HPDE6-E6E7 (cell line): ENCODE data around the gene ADAMTS17.

Experiments
- DNase-seq: peaks from one replicate; pipeline ENCODE4 v3.0.0; 2011; ENCODE audit warnings: missing footprints; ENCODE audit errors: extremely low spot score

Gene ADAMTS17

DNA sequence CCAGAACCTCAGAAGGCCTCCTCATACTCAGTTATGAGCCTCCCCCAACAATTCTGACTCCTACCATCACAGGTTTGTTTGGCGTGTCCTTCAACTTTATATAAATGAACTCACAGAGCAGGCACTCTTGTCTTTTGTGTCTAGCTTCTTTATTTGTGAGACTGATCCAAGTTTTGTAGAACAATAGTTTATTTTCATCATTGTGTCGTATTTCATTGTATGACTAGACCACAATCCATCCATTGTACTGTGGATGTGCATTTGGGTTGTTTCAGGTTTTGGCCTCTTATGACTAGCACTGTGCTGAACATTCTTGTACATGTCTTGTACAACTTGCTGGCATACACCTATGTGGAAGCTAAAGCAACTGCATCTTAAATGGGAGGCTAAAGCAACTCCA, 315.7 kb downstream of the ADAMTS17 start:
- DNase-seq = no peak

DNA sequence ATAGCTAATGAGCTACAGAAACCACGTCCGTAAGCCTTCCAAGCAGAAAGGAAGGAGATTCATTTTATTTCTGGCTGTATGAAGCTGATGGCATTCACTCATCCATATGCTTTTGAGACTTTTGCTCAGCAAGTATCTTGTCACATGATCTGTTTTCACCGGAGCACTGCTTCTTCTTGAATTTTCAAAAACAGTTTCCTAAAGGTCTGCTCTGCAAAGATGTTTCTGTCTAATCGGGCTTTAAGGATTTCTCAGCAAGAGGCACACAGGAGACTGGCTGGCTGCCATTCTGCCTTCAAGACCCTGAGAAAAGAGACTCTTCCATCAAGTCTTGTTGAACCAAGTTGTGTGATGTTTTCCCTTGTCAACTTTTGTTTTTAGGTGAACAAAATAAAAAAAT, 319.0 kb downstream of the ADAMTS17 start:
- DNase-seq = no peak

DNA sequence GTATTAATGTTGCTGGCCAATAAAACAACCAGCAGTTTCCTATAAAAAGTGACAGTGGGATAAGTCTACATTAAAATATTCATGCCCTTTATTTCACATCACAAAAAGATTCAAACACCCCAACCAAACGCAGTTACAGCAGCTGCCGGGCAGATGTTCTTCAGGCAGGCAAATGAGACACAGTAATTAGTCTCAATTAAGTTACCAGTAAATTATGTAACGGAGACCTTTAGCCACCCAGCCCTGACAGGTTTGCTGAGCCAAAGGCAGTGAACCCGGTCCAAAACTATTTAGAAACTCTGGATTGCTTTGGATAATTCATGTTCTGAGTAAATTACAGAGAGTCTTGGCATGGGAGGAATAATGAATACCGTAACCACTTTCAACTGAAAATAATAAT, 319.4 kb downstream of the ADAMTS17 start:
- no peak for DNase-seq

DNA sequence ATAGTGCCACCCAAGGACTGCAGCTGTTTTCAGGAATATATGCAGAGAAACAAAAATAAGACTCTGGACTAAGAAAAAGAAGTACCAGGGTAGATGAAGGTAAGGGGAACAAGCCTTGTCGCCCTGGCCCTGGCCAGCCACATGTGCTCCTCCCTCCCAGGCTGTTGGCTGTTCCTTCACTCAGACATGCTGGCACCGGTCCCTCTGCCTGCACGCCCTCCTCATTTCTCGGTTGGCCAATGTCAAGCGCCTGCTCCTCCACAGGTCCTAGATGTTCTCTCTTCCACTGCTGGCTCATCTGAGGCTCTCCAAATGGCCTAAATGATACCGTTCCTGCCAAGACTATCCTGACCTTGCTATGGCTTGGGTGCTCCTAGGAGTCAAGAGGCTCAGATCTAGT, 320.1 kb downstream of the ADAMTS17 start:
- no peak for DNase-seq

DNA sequence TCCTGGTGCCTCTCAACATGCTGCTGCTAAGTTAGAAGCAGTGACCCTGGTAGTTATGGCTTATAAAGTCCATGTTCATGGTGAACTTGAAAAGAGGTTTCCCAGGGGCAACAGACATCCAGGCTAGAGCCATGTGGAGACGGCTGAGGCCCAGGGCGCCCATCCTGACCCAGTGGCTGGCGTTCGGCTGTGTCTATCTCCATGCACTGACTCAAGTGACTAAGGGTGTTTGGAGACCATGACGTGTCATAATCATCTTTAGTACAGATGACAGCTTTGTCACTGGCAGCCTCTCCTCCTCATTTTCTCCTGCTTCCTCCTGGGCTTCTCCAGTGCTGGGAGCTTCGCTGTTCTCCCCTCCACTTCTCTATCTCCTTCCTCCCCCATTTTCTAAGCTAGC, 321.2 kb downstream of the ADAMTS17 start:
- no peak for DNase-seq

DNA sequence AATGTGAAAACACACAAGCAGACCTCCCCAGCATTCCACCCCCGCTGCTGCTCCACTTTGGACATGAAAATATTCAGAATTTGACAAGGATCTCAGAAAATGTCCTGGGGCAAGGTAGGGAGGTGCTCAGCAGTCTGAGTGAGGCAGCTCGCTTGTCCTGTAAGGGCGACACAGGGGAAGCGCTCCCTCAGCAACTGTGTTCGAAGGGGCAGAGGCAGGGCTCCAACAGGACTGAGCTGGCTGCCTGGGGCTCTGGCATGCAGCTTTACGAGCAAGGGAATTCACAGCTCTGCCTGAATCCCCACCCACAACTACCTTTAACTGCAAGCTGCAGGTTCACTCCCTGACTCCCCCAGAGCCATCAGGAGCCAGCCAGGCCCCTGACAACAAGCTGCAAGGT, 321.6 kb downstream of the ADAMTS17 start:
- no peak for DNase-seq

DNA sequence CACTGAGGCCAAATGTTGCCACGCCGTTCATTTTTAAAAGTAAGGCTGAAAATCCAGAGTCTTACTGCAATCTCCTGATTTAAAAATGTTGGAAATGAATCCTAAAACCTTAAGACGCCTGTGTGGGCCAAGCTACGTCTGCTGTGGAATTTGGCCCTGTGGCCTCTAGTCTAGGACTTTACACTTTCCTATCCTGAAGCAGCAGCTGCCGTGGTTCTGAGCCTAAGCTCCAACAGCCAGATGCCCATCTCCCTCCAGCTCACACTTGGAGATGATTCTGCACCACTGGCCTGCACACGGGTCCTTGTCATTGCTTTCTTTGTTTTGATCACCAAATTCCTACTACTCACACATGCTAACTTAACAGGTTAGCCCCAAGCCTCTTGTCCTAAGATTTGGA, 322.2 kb downstream of the ADAMTS17 start:
- no peak for DNase-seq

DNA sequence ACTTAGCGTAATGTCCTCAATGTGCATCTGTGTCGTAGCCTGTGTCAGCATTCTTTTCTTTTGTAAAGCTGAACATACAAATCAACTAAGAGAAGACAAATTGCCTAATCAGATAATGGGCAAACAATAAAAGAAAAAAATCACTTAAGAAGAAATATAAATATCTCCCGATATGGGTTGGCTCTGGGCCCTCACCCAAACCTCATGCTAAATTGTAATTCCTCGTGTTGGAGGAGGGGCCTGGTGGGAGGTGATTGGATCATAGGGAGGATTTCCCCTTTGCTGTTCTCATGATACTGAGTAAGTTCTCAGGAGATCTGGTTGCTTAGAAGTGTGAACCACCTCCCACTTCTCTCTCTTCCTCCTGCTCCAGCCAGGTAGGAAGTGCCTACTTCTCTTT, 323.6 kb downstream of the ADAMTS17 start:
- no peak for DNase-seq

DNA sequence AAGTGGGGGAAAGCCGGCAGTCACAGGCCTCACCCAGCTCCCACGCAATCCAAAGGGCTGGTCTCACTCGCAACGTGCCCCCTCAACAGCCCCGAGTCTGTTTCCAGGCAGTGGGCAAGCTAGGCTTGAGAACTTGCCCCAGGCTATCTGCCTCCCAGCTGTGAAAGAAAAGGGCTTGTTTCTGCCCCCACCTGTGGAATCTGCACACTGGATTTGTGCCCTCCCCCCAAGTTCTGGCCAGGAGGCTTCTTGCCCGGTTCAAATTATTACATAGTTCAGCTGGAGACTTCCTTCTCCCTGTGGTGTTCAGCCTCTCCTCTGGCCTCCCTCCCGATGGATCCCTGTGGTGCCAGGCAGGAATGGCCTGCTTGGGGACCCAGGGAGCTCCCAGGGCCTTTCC, 324.6 kb downstream of the ADAMTS17 start:
- no peak for DNase-seq

DNA sequence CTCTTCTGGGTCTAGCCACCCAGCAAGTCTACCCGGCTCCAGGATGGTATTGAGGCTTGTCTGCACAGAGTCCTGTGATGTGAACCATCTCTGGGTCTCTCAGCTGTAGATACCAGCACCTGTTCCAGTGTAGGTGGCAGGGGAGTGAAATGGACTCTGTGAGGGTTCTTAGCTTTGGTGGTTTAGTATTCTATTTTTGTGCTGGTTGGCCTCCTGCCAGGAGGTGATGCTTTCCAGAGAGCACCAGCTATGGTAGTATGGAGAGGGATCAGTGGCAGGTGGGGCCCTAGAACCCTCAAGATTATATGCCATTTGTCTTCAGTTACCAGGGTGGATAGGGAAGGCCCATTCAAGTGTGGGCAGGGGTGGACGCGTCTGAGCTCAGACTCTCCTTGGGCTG, 325.1 kb downstream of the ADAMTS17 start:
- DNase-seq = no peak

DNA sequence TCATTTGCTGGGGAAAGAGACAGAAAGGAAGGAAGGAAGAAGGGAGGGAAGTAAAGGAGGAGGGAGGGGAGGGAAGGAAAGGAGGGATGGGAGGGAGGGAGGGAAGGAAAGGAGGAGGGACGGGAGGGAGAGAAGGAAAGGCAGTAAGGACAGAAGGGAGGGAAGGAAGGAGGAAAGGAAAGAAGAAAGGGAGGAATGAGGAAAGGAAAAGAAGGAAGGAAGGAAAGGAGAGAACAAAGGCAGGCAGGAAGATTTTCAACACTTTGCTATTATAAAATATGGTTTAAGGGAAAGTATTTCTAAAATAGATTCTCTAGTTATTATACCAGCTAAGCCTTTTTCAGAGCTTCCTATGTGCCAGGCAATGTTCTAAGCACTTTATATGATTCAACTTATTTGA, 330.5 kb downstream of the ADAMTS17 start:
- no peak for DNase-seq

DNA sequence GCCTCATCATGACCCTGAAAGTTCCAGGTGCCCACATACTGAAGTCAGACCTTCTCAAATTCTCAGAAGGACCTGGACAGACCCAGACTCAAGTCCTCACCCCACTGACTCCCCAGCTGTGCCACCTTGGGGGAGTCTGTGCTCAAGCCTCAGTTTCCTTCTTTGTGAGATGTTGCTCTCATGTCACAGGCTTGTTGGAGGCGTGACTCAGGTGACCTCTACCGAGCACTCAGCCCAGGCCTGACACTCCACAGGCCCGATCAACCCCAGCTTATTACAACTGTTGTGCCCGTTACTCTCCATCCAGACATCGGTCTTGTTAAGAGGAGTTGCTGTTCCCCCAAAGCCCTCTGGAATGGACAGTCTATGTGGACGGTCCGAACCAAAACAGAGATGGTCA, 332.4 kb downstream of the ADAMTS17 start:
- no peak for DNase-seq

DNA sequence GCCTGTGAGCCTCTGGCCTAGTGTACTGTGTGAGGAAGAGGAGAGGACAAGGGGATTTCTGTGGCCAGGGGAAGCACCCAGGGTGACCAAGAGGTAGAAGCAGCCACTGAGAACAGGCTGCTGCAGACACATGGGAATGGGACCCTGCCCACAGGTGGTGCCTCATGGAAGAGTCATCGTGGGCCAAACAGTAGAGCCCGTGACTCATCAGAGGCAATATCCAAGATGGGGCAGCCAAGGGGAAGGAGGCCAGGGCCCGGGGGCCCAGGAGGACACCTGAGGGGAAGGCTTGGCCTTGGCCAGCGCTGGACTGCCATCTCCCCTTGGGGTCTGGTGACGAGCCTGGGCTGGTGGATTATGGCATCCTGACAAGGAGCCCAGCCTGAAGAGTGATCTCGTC, 333.5 kb downstream of the ADAMTS17 start:
- DNase-seq = peak; percentile 44

DNA sequence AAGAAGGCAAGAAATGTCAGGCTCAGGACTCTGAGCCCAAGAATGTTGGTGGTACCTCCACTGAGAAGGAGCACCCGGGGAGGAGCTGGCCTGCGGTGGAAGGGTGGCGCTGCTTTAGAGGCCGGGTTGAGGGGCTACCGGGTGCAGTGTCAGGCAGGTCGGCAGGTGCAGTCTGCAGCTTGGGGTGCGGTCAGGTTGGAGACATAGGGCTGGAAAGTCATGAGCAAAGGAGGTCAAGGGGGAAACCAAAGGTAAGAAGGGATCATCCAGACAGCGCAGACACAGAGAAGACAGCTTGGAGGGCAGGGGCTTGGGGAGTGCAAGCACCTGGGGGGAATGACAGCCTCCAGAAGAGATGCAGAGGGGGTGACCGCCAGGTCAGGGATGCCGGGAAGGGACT, 334.2 kb downstream of the ADAMTS17 start:
- no peak for DNase-seq

DNA sequence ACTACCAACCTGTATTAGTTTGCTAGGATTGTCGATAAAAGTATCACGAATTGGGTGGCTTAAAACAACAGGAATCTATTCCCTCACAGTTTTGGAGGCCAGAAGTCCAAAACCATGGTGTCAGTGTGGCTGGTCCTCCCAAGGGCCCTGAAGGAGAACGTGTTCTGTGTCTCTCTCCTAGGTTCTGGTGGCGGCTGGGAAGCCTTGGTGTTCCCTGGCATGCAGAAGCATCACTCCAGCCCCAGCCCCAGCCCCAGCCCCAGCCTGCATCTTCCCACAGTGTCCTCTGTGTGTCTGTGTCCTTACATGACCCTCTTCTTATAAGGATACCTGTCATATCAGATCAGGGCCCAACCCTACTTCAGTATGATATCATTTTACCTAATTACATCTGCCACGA, 336.1 kb downstream of the ADAMTS17 start:
- DNase-seq = no peak

DNA sequence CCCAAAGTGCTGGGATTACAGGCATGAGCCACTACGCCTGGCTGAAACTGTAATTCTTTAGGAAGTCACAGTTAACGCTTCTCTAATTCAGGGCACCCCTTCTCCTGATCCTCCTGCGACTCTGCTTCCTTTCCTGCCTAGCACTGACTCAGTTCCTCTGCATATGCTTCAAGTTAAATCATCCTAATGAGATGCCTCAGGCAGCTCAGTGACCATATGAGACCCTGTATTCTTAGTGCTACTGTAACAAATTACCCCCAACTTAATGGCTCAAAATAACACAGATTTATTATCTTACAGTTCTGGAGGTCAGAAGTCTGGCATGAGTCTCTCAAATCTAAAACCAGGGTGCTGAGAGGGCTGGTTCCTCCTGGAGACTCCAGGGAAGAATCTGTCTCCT, 336.8 kb downstream of the ADAMTS17 start:
- no peak for DNase-seq

DNA sequence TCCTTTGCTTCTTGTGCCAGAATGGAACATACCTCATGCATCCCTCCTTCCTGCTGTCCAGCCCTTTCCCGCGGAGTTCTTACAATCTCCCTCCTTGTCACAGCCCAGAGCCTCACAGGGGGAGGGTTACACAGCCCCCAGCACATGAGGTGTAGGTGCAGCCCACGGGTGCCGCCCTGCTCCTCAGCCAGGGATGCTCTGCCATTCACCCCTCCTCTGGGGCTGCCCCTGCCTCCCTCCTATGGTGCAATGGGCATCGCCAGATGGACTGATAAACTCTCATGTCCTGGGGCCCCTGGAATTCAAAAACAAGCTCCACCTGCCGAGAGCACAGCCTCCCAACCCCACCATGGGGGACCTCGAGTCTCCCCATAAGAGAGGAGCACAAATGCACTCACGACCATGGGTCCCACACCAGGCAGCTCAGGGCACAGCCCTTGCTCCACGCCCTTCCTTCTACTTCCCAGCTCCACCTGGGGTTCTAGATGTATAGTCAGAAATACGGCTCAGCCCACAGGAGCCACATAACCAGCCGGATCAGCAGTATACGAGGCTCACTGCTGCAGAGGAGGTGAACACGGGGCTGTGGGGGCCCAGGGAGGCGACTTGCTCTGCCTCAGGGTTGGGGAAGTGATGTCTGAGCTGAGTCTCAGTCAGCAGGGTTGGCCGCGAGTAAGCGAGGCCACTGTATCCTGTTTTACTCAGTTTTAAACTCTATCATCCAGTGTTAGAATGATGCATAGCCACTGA, 338.8 kb downstream of the ADAMTS17 start:
- no peak for DNase-seq

DNA sequence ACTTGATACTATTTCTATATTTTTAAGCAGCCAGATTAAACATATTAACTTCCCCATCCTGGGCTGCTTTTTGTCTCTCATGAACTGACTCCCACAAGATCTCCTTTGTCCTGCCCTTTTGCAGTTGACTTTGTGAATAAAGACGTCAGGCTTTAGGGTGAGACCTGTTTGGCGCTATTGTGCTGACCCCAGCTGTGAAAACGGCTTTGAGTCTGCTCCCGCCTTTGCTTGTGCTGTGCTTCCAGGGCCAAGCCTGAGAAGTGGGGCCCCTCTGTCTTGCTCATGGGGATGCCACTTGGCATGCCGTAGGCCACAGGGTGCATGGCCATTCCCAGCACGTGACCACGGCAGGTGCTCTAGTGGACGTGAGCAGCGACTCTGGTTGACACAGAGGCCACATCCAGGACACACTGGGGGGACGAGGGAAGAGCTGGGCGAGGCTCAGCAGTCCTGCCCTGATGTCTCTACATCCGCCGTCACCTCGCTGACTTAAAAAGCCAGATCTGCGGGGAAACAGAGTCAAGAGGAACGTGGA, 339.6 kb downstream of the ADAMTS17 start:
- DNase-seq = no peak

DNA sequence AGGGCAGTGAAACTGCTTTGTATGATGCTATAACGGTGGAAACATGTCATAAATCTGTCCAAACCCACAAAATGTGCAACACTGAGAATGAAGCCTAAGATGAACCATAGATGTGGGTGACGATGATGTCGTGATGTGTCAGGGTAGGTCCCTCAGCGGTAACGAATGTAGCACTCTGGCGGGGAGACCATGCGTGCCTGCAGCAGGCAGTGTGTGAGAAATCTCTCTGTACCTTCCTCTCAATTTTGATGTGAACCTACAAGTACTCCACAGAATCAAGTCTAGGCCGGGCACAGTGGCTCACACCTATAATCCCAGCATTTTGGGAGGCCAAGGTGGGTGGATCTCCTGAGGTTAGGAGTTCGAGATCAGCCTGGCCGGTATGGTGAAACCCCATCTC, 340.4 kb downstream of the ADAMTS17 start:
- no peak for DNase-seq

DNA sequence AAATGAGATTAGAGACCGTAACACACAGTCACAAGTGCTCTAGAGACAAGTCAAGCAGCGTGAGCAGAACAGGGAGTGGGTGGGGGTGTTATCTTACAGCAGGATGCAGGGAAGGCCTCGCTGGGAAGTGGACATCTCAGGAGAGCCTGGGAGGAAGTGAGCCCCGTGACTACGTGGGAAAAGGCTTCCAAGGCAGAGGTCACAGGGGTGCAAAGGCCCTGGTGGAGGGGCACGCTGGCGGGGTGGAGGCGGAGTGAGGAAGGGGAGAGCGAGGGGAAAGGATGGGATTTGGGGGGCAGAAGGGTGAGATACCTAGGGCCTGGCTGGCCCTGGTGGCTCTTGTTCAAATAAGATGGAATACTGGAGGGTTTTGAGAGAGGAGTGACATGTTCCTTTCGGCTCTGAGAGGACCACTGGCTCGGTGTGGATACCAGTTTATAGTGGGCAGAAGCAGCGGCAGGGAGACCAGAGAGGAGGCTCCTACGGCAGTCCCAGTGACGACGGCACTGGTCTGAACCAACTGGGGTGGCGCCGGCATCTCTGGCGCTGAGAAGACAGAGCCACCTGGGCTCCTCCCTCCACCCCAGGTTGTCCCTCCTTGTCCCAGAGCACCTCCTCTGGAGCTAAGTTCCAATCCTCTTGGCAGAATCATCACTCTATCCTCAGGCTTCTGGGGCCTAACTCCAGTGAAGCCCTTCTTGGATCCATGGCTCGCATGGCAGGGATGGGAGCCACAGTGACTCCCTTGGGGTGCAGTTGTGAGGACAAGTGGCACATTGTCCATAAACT, 342.3 kb downstream of the ADAMTS17 start:
- DNase-seq = no peak

DNA sequence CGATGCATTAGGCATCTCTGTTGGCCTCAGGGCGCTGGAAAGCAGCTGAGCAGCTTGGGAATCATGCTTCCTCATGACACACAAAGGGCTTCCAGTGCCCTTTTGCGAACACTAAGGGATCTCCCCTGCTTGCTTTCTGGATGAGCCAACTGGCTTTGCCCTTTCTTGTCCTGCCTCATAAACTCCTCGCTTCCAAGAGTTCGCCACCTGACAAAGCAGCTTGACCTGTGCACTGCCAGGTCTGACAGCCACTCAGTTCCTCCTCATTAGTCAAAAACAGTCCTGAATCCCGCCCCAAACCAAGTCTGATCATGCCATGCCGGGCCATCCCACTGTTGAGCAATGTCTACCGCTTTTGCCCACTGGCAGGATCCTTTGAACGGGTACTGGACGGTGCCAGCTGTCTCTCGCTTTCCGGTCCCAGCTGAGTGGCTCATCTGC, 343.1 kb downstream of the ADAMTS17 start:
- peak; percentile 88 for DNase-seq

DNA sequence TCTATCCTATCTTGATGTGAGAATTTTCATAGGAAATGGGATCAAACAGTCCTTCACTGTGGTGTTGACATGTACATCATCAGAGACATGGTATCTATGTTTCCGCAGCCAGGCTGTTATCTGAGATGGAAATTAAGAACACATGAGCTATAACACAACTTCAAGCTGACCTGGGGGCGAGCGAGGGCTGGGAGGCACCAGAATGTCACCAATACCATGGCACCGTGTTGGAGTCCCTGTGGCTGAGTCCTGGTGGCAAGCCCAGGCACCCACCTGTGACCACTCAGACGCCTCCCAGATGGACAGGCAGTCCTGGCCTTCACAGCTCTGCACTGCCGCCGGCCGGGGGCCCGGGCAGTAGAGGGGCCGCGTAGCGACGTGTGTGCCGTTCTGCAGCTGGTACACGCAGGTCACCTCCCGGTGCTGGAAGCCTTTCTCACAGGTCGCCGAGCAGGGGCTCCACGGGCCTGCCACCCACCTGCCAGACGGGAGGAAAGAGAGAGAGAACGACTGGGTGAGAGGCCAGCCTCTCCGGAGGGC, 344.6 kb downstream of the ADAMTS17 start:
- DNase-seq = no peak

DNA sequence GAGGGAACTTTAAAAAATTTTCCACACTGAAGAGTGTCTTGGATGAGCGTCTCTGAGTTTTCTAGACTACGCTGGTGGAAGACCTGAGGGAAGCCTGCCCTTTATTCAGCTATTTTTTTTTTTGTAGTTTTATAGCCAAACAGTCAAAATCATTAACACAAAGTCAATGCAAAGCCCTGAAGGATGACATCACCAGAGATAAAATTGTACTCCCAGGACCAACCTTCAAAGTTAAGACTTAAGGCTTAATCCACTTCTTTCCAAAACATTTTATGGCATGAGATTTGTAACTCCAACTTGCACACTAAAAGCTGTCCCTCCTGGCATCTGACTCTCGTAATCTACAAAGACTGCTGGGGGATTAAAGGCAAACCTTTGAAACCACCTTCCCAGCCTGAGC, 345.1 kb downstream of the ADAMTS17 start:
- DNase-seq = no peak
